ENCODE measurements around the gene NUP42. TPM values are rescaled to one million over a fixed set of nuclear protein-coding genes. Genes with fewer than 3 reads are reported as not detected.
A peak's percentile ranks its signal among the peaks of the same experiment; 100 is the strongest.

The NUP42 gene, protein sequence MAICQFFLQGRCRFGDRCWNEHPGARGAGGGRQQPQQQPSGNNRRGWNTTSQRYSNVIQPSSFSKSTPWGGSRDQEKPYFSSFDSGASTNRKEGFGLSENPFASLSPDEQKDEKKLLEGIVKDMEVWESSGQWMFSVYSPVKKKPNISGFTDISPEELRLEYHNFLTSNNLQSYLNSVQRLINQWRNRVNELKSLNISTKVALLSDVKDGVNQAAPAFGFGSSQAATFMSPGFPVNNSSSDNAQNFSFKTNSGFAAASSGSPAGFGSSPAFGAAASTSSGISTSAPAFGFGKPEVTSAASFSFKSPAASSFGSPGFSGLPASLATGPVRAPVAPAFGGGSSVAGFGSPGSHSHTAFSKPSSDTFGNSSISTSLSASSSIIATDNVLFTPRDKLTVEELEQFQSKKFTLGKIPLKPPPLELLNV
- total RNA-seq, result 10 to 100 TPM; 23.3 to 33.6 TPM
- 10 to 100 TPM; 55.9 to 82.4 (median 64.0) TPM for polyA plus RNA-seq (ENCODE audit: insufficient read length in 6 of 6)
- long read RNA-seq, donor 1, transcript NUPL2-211 (3 exons, 739 nt), result minor isoform, 7 of 26 reads
- long read RNA-seq, donor 1, transcript NUPL2-201 (7 exons, 1,795 nt), result major isoform, 15 of 26 reads
- long read RNA-seq, donor 1, partial matches to known transcripts, result 0 of 26 reads
- long read RNA-seq, donor 1, other reads (novel, unspliced or antisense), result 0 of 26 reads
- long read RNA-seq, donor 2, transcript NUPL2-211 (3 exons, 739 nt), result minor isoform, 7 of 31 reads
- long read RNA-seq, donor 2, transcript NUPL2-201 (7 exons, 1,795 nt), result major isoform, 10 of 31 reads
- long read RNA-seq, donor 2, partial matches to known transcripts, result 9 of 31 reads
- long read RNA-seq, donor 2, other reads (novel, unspliced or antisense), result 0 of 31 reads
- long read RNA-seq, donor 3, transcript NUPL2-201 (7 exons, 1,795 nt), result major isoform, 7 of 9 reads
- long read RNA-seq, donor 3, partial matches to known transcripts, result 0 of 9 reads
- long read RNA-seq, donor 3, other reads (novel, unspliced or antisense), result 0 of 9 reads
- long read RNA-seq, donor 4, transcript NUPL2-201 (7 exons, 1,795 nt), result major isoform, 6 of 10 reads
- long read RNA-seq, donor 4, partial matches to known transcripts, result 1 of 10 reads
- long read RNA-seq, donor 4, other reads (novel, unspliced or antisense), result 0 of 10 reads
- long read RNA-seq, donor 5, transcript NUPL2-201 (7 exons, 1,795 nt), result major isoform, 7 of 18 reads
- long read RNA-seq, donor 5, partial matches to known transcripts, result 9 of 18 reads
- long read RNA-seq, donor 5, other reads (novel, unspliced or antisense), result 0 of 18 reads
- long read RNA-seq, donor 6, transcript NUPL2-201 (7 exons, 1,795 nt), result major isoform, 8 of 13 reads
- long read RNA-seq, donor 6, partial matches to known transcripts, result 0 of 13 reads
- long read RNA-seq, donor 6, other reads (novel, unspliced or antisense), result 0 of 13 reads
- long read RNA-seq, donor 7, transcript NUPL2-201 (7 exons, 1,795 nt), result major isoform, 5 of 8 reads
- long read RNA-seq, donor 7, partial matches to known transcripts, result 0 of 8 reads
- long read RNA-seq, donor 7, other reads (novel, unspliced or antisense), result 0 of 8 reads
- long read RNA-seq, donor 8, transcript NUPL2-201 (7 exons, 1,795 nt), result minor isoform, 5 of 14 reads
- long read RNA-seq, donor 8, transcript NUPL2-211 (3 exons, 739 nt), result major isoform, 7 of 14 reads
- long read RNA-seq, donor 8, partial matches to known transcripts, result 0 of 14 reads
- long read RNA-seq, donor 8, other reads (novel, unspliced or antisense), result 0 of 14 reads
- long read RNA-seq, donor 9, result 0 reads
- long read RNA-seq, donor 10, transcript NUPL2-201 (7 exons, 1,795 nt), result major isoform, 5 of 7 reads
- long read RNA-seq, donor 10, partial matches to known transcripts, result 0 of 7 reads
- long read RNA-seq, donor 10, other reads (novel, unspliced or antisense), result 1 of 7 reads
- long read RNA-seq, donor 11, transcript NUPL2-201 (7 exons, 1,795 nt), result major isoform, 10 of 18 reads
- long read RNA-seq, donor 11, partial matches to known transcripts, result 0 of 18 reads
- long read RNA-seq, donor 11, other reads (novel, unspliced or antisense), result 0 of 18 reads
- long read RNA-seq, donor 12, transcript NUPL2-201 (7 exons, 1,795 nt), result major isoform, 5 of 9 reads
- long read RNA-seq, donor 12, partial matches to known transcripts, result 0 of 9 reads
- long read RNA-seq, donor 12, other reads (novel, unspliced or antisense), result 0 of 9 reads

DNA sequence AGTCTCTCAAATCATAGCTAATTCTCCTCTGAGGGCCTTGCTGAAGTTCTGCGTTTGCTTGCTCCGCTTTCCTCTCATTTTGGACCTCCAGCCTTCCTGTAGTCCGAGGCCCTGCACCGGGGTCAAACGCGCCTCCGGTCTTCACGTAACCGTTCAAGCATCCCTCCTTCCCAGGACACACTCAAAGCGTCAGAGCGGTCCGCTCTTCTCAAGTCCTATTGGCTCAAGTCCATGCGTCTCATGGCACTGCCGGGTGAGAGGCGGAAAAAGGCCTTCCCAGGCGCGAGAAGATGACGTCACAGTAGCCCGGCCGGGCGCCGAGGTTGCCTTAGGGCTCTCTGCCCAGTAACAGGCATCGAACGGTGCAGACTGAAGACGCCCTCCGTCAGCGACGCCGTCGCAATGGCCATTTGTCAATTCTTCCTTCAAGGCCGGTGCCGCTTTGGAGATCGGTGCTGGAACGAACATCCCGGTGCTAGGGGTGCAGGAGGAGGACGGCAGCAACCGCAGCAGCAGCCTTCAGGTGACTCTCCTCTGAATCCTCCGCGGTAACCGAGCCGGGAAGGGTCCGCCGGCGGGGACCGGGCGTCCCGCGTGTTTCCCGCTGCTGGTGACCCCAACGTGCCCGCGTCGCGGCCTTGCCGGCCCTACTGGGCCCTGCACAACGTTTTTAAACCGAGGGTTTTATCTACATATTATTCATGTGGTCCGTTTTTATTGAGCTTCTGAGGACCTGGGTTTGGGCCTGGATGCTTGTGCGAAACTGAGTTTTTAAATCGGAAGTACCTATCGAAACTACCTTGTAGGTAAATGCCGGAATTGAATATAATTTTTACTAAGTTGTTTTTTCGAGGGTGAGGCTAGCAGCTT, at the start of gene NUP42:
NUP42 (plus strand) TSS at position 365 of the 870 bp plus-strand sequence; CDS start at position 403, 38 bp downstream.
- peak within 1 kb of the TSS; percentile 87 to 88 for H3K4me3 ChIP-seq
- peaks cover 0 to 17% of the 10 kb centered on the region in 2 donors for H3K36me3 ChIP-seq
- no peaks in the 10 kb centered on the region for H3K9me3 ChIP-seq
- ATAC-seq, result peak; percentile 97
- peak within 1 kb of the TSS; percentile 89 to 97 for H3K27ac ChIP-seq
- H3K4me1 ChIP-seq, result peaks cover 12 to 40% of the 10 kb centered on the region in 2 donors
- intact Hi-C loops (cut with DNase I), result no loop called here
- TF ChIP-seq, protein P1, sequence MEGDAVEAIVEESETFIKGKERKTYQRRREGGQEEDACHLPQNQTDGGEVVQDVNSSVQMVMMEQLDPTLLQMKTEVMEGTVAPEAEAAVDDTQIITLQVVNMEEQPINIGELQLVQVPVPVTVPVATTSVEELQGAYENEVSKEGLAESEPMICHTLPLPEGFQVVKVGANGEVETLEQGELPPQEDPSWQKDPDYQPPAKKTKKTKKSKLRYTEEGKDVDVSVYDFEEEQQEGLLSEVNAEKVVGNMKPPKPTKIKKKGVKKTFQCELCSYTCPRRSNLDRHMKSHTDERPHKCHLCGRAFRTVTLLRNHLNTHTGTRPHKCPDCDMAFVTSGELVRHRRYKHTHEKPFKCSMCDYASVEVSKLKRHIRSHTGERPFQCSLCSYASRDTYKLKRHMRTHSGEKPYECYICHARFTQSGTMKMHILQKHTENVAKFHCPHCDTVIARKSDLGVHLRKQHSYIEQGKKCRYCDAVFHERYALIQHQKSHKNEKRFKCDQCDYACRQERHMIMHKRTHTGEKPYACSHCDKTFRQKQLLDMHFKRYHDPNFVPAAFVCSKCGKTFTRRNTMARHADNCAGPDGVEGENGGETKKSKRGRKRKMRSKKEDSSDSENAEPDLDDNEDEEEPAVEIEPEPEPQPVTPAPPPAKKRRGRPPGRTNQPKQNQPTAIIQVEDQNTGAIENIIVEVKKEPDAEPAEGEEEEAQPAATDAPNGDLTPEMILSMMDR (IDR thresholded peaks at IDR 0.05), result no peak
- DNase-seq, result peak; percentile 96 to 98 (median 98)
- no peaks in the 10 kb centered on the region for H3K27me3 ChIP-seq

DNA sequence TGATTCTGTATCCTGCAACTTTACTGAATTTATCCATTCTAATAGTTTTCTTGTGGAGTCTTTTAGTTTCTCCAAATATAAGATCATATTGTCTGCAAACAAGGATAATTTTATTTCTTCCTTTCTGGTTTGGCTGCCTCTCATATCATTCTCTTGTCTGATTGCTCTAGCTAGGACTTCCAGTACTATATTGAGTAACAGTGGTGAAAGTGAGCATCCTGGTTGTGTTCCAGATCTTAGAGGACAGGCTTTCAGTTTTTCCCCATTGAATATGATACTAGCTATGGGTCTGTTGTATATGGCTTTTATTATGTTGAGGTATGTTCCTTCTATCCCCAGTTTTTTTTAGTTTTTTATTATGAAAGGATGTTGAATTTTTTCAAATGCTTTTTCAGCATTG, 48.1 kb upstream of the NUP42 start:
- intact Hi-C loops (cut with DNase I), result no loop called here
- TF ChIP-seq, protein P1 (IDR thresholded peaks at IDR 0.05), result no peak
- H3K27ac ChIP-seq, result no peak overlapping the region
- no peaks in the 10 kb centered on the region for H3K9me3 ChIP-seq
- no peak for DNase-seq
- H3K27me3 ChIP-seq, result no peaks in the 10 kb centered on the region
- ATAC-seq, result no peak
- no peak overlapping the region for H3K4me3 ChIP-seq
- H3K4me1 ChIP-seq, result no peaks in the 10 kb centered on the region
- H3K36me3 ChIP-seq, result peaks cover 0 to 5% of the 10 kb centered on the region in 2 donors

DNA sequence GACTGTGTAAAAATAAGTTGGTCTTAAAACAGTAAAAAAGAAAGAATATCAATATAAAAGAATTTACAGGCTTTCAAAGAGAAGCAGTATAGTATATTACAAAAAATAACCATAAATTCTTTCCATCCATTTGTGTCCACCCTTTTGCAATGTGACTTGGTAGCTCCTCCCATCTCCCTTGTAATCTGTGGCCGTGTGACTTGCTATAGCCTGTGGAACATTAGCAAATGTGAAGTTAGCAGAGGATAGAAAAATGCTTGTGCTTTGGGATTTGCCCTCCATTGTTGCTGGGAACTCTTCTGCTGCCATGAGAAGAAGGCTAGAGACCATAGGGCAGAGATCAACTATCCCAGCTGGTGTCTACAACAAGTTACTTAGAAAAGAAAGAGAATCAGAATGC, 46.1 kb upstream of the NUP42 start:
- Histone ChIP-seq H3K27ac (no peak overlapping the region), H3K27me3 (no peaks in the 10 kb centered on the region), H3K36me3 (no peaks in the 10 kb centered on the region), H3K4me1 (no peaks in the 10 kb centered on the region), H3K9me3 (no peaks in the 10 kb centered on the region), H3K4me3 (no peak overlapping the region)
- no peak for ATAC-seq
- no peak for DNase-seq
- TF ChIP-seq, protein P1 (IDR thresholded peaks at IDR 0.05), result no peak
- intact Hi-C loops (cut with DNase I), result no loop called here

All from left lung (tissue), 14 donors.